ENCODE data around the gene CRTAC1. TPM values are rescaled to one million over a fixed set of nuclear protein-coding genes. Genes with fewer than 3 reads are reported as not detected.

Gene CRTAC1
- total and polyA plus RNA-seq, 10 donors = 0.17 to 0.74 (median 0.26) TPM; not detected in 5

- Histone ChIP-seq H3K4me1 (no peaks in the 10 kb centered on the region), H3K9me3 (no peaks in the 10 kb centered on the region), H3K27me3 (replicated peaks in 1 of 7) (peaks cover 0 to 61% (median 0%) of the 10 kb centered on the region in 7 donors), H3K27ac (no peak overlapping the region), H3K36me3 (no peaks in the 10 kb centered on the region), H3K4me3 (no peak overlapping the region)
- no peak for DNase-seq
- WGBS, 5 donors = 88 to 93% (median 90%) methylated on average over 2 of the region's 2 CpGs
- intact Hi-C loops (cut with DNase I; ENCODE audit: low total_unique reads) = no loop called here
- TF ChIP-seq POLR2AphosphoS5 (IDR thresholded peaks at IDR 0.05) (no peak), POLR2A (IDR thresholded peaks at IDR 0.05) (no peak)
- TF ChIP-seq, protein P1, sequence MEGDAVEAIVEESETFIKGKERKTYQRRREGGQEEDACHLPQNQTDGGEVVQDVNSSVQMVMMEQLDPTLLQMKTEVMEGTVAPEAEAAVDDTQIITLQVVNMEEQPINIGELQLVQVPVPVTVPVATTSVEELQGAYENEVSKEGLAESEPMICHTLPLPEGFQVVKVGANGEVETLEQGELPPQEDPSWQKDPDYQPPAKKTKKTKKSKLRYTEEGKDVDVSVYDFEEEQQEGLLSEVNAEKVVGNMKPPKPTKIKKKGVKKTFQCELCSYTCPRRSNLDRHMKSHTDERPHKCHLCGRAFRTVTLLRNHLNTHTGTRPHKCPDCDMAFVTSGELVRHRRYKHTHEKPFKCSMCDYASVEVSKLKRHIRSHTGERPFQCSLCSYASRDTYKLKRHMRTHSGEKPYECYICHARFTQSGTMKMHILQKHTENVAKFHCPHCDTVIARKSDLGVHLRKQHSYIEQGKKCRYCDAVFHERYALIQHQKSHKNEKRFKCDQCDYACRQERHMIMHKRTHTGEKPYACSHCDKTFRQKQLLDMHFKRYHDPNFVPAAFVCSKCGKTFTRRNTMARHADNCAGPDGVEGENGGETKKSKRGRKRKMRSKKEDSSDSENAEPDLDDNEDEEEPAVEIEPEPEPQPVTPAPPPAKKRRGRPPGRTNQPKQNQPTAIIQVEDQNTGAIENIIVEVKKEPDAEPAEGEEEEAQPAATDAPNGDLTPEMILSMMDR (IDR thresholded peaks at IDR 0.05 in 8 of 11, conservative IDR thresholded peaks at IDR 0.05 in 3 of 11) = no peak
Observed at GRCh38 chr10:97892506-97892905, 137.9 kb downstream of the CRTAC1 start.

DNA sequence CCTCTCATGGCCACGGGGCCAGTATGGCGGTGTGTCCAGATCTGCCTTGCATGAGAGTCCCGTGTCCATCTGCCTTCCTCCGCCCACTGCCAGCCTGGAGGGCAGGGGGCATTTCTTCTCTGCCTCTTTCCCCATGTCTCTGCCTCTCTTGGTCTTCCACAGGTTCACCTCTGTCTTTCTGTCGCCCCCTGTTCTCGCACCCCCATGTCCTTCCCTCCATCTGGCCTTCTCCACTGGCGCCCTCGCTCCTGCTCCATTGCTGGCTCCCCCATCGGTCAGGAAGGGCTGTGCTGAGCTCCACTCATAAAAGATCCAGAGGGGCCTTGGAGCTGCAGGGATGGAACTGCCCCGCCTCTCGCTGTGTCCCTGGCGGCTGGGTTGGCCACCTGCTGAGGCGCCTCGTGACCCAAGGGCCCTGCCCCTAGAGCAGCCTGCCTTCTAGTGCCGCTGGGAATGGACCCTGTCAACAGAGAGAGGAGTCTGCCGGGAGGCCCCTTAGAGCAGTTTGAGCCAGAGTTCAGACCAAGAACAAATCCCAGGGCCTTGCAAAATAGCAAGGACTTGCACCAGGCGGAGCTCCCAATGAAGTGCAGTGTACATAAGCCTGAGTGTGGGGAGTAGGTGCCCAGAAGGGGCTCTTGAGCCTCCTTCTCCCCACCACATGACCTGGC is 138.8 kb downstream of the CRTAC1 start:
- WGBS, 5 donors = 79 to 86% (median 84%) methylated on average over 17 of the region's 17 CpGs
- intact Hi-C loops (cut with DNase I; ENCODE audit: low total_unique reads) = no loop called here
- TF ChIP-seq, protein P1 (IDR thresholded peaks at IDR 0.05 in 8 of 11, conservative IDR thresholded peaks at IDR 0.05 in 3 of 11) = no peak
- TF ChIP-seq POLR2A (IDR thresholded peaks at IDR 0.05) (no peak), POLR2AphosphoS5 (IDR thresholded peaks at IDR 0.05) (no peak)

GRCh38 chr10:97889461-97890265 is 140.8 kb downstream of the CRTAC1 start:
- DNase-seq = peak; percentile 66
- Histone ChIP-seq H3K4me3 (no peak overlapping the region), H3K36me3 (no peaks in the 10 kb centered on the region), H3K9me3 (no peaks in the 10 kb centered on the region), H3K27me3 (replicated peaks in 1 of 7) (peaks cover 0 to 34% (median 0%) of the 10 kb centered on the region in 7 donors), H3K4me1 (no peaks in the 10 kb centered on the region), H3K27ac (no peak overlapping the region)
- no peak for TF ChIP-seq POLR2AphosphoS5 (IDR thresholded peaks at IDR 0.05)
- TF ChIP-seq POLR2A (IDR thresholded peaks at IDR 0.05) = no peak
- TF ChIP-seq, protein P1 (IDR thresholded peaks at IDR 0.05 in 8 of 11, conservative IDR thresholded peaks at IDR 0.05 in 3 of 11) = no peak
- intact Hi-C loops (cut with DNase I; ENCODE audit: low total_unique reads) = no loop called here
- 60 to 65% (median 63%) methylated on average over 16 to 18 of the region's 18 CpGs for WGBS, 5 donors

More for the DNA sequence above, 138.8 kb downstream of the CRTAC1 start:
- Histone ChIP-seq H3K9me3 (no peaks in the 10 kb centered on the region), H3K27me3 (replicated peaks in 1 of 7) (peaks cover 0 to 53% (median 0%) of the 10 kb centered on the region in 7 donors), H3K4me1 (no peaks in the 10 kb centered on the region), H3K36me3 (no peaks in the 10 kb centered on the region), H3K4me3 (no peak overlapping the region), H3K27ac (no peak overlapping the region)
- DNase-seq = peak; percentile 58

Data from spleen (tissue), 11 donors.